WTC11 (cell line): Measurements from ENCODE around the gene SLC44A5. TPM values are rescaled to one million over a fixed set of nuclear protein-coding genes. Genes with fewer than 3 reads are reported as not detected.

ENCODE experiments used
- ATAC-seq: fragments of 200-7000 bp; cut with Tn5 transposase; 2 replicates; pipeline ENCODE4 v1.10.0; 2021; ENCODE audit warnings: mild to moderate bottlenecking, moderate library complexity
- CTCF ChIA-PET: fragments of 300-600 bp; sonication (Branson Sonifier 250); formaldehyde crosslinking; loops from one replicate; lab custom pipeline; 2021; ENCODE audit warnings: antibody characterized with exemption; lab: Charles Lee
- POLR2A ChIA-PET: fragments of 350-600 bp; sonication (Branson Sonifier 250); formaldehyde crosslinking; loops from one replicate; lab custom pipeline; 2021; ENCODE audit warnings: antibody characterized with exemption; lab: Charles Lee
- DNase-seq: peaks from one replicate; pipeline ENCODE4 v3.0.0; 2021; ENCODE audit warnings: low spot score
- H3K27ac Mint-ChIP-seq: 2 replicates; pipeline ENCODE4 v1.8.0; 2021; ENCODE audit warnings: mixed read lengths
- H3K27me3 Mint-ChIP-seq: 2 replicates; pipeline ENCODE4 v1.8.0; 2021; ENCODE audit warnings: low read depth, mild to moderate bottlenecking, moderate library complexity, mixed read lengths
- H3K36me3 Mint-ChIP-seq: 2 replicates; pipeline ENCODE4 v1.8.0; 2021; ENCODE audit warnings: mixed read lengths
- H3K4me1 Mint-ChIP-seq: 2 replicates; pipeline ENCODE4 v1.8.0; 2022; ENCODE audit warnings: mixed read lengths
- H3K4me3 Mint-ChIP-seq: 2 replicates; pipeline ENCODE4 v1.8.0; 2021; ENCODE audit warnings: mild to moderate bottlenecking, moderate library complexity, mixed read lengths
- H3K9me3 Mint-ChIP-seq: 2 replicates; pipeline ENCODE4 v1.8.0; 2021; ENCODE audit warnings: mixed read lengths
- ARID4B ChIP-seq: sonication (generic); formaldehyde crosslinking; IDR thresholded peaks from 2 replicates; pipeline ENCODE4 v1.8.0; 2023; ENCODE audit warnings: missing genetic modification reagents, mild to moderate bottlenecking, borderline replicate concordance
- CREB1 ChIP-seq: sonication (generic); formaldehyde crosslinking; IDR thresholded peaks from 2 replicates; pipeline ENCODE4 v1.8.0; 2023; ENCODE audit warnings: mild to moderate bottlenecking, missing genetic modification reagents
- CREM ChIP-seq: sonication (generic); formaldehyde crosslinking; IDR thresholded peaks from 2 replicates; pipeline ENCODE4 v1.8.1; 2022; ENCODE audit warnings: mild to moderate bottlenecking, missing genetic modification reagents, moderate library complexity
- CTCF ChIP-seq: fragments of 200-600 bp; IDR thresholded peaks from 2 replicates; pipeline ENCODE4 v1.8.0; 2022; ENCODE audit warnings: antibody characterized with exemption
- ETV6 ChIP-seq: sonication (generic); formaldehyde crosslinking; IDR thresholded peaks from 2 replicates; pipeline ENCODE4 v1.8.1; 2022; ENCODE audit warnings: mild to moderate bottlenecking, missing genetic modification reagents
- FOXJ3 ChIP-seq: sonication (generic); formaldehyde crosslinking; IDR thresholded peaks from 2 replicates; pipeline ENCODE4 v1.9.0; 2021; ENCODE audit warnings: missing genetic modification reagents, mild to moderate bottlenecking, borderline replicate concordance
- FOXP1 ChIP-seq: sonication (generic); formaldehyde crosslinking; IDR thresholded peaks from 2 replicates; pipeline ENCODE4 v1.8.0; 2022; ENCODE audit warnings: missing genetic modification reagents, mild to moderate bottlenecking, moderate library complexity, borderline replicate concordance
- GTF2I ChIP-seq: fragments of 250-450 bp; sonication (Bioruptor Pico); conservative IDR thresholded peaks from 2 replicates; pipeline ENCODE4 v1.4.0; 2021; ENCODE audit warnings: mild to moderate bottlenecking
- IRF1 ChIP-seq: sonication (generic); formaldehyde crosslinking; IDR thresholded peaks from 2 replicates; pipeline ENCODE4 v1.8.0; 2023; ENCODE audit warnings: missing genetic modification reagents
- MAX ChIP-seq: sonication (generic); formaldehyde crosslinking; IDR thresholded peaks from 2 replicates; pipeline ENCODE4 v1.8.0; 2022; ENCODE audit warnings: mild to moderate bottlenecking, missing genetic modification reagents
- MXD4 ChIP-seq: fragments of 250-450 bp; sonication (Bioruptor Pico); IDR thresholded peaks from 2 replicates; pipeline ENCODE4 v1.8.0; 2021; ENCODE audit warnings: mild to moderate bottlenecking, moderate library complexity, borderline replicate concordance
- NFATC4 ChIP-seq: fragments of 250-450 bp; sonication (Bioruptor Pico); IDR thresholded peaks from 2 replicates; pipeline ENCODE4 v1.9.0; 2021; ENCODE audit warnings: mild to moderate bottlenecking
- NFE2L1 ChIP-seq: sonication (generic); formaldehyde crosslinking; IDR thresholded peaks from 2 replicates; pipeline ENCODE4 v1.8.1; 2023; ENCODE audit warnings: missing genetic modification reagents
- NR1H2 ChIP-seq: sonication (generic); formaldehyde crosslinking; IDR thresholded peaks from 2 replicates; pipeline ENCODE4 v1.9.0; 2021; ENCODE audit warnings: mild to moderate bottlenecking, moderate library complexity, missing genetic modification reagents
- RORB ChIP-seq: fragments of 250-450 bp; sonication (Bioruptor Pico); IDR thresholded peaks from 2 replicates; pipeline ENCODE4 v1.9.0; 2021; ENCODE audit warnings: mild to moderate bottlenecking
- SMAD4 ChIP-seq: sonication (generic); formaldehyde crosslinking; IDR thresholded peaks from 2 replicates; pipeline ENCODE4 v1.8.0; 2022; ENCODE audit warnings: mild to moderate bottlenecking, missing genetic modification reagents
- SP1 ChIP-seq: sonication (generic); formaldehyde crosslinking; conservative IDR thresholded peaks from 2 replicates; pipeline ENCODE4 v1.8.1; 2022; ENCODE audit warnings: missing genetic modification reagents
- USF1 ChIP-seq: sonication (generic); formaldehyde crosslinking; IDR thresholded peaks from 2 replicates; pipeline ENCODE4 v1.8.0; 2022; ENCODE audit warnings: mild to moderate bottlenecking, missing genetic modification reagents
- ZBTB21 ChIP-seq: sonication (generic); formaldehyde crosslinking; IDR thresholded peaks from 2 replicates; pipeline ENCODE4 v1.8.1; 2023; ENCODE audit warnings: mild to moderate bottlenecking, missing genetic modification reagents, borderline replicate concordance
- ZNF121 ChIP-seq: sonication (generic); formaldehyde crosslinking; IDR thresholded peaks from 2 replicates; pipeline ENCODE4 v1.8.0; 2023; ENCODE audit warnings: missing genetic modification reagents
- ZNF138 ChIP-seq: sonication (generic); formaldehyde crosslinking; conservative IDR thresholded peaks from 2 replicates; pipeline ENCODE4 v1.8.1; 2022; ENCODE audit warnings: mild to moderate bottlenecking, moderate library complexity, missing genetic modification reagents
- ZNF219 ChIP-seq: sonication (generic); formaldehyde crosslinking; IDR thresholded peaks from 2 replicates; pipeline ENCODE4 v1.8.0; 2023; ENCODE audit warnings: missing genetic modification reagents, mild to moderate bottlenecking, borderline replicate concordance
- ZNF317 ChIP-seq: sonication (generic); formaldehyde crosslinking; IDR thresholded peaks from 2 replicates; pipeline ENCODE4 v1.8.1; 2023; ENCODE audit warnings: low read depth, mild to moderate bottlenecking, moderate library complexity, missing genetic modification reagents, borderline replicate concordance
- total RNA-seq: library from RNA; stranded (reverse); gene quantifications from 3 replicates; pipeline ENCODE4 v1.2.3, GENCODE V29; 2021

The SLC44A5 gene
- total RNA-seq, 1 experiment from 2014 or later = 1.8 TPM

- Mint-ChIP-seq H3K4me3 (no peak overlapping the region), H3K27ac (no peak overlapping the region), H3K4me1 (peaks cover 24% of the 10 kb centered on the region), H3K36me3 (no peaks in the 10 kb centered on the region), H3K27me3 (no peaks in the 10 kb centered on the region; the same call in 1 of the 2 replicates), H3K9me3 (no peaks in the 10 kb centered on the region)
- POLR2A ChIA-PET = interaction anchor here (1.7 kb wide), 1 partner anchor 15 kb away, joined by 4 read pairs; no protein-coding TSS in a partner anchor
- CTCF ChIA-PET = interaction anchor here (1.1 to 2.4 kb wide), 5 partner anchors 13 to 397 kb away, joined by 4 to 23 read pairs (median 6); no protein-coding TSS in a partner anchor
- TF ChIP-seq IRF1 (CRISPR knock-in tag) = no peak
- TF ChIP-seq MXD4 (CRISPR knock-in tag) = no peak
- no peak for TF ChIP-seq USF1
- TF ChIP-seq SP1 (CRISPR knock-in tag) = no peak
- no peak for TF ChIP-seq ZNF317 (CRISPR knock-in tag)
- TF ChIP-seq ARID4B (CRISPR knock-in tag) = no peak
- TF ChIP-seq ZNF219 (CRISPR knock-in tag) = no peak
- no peak for TF ChIP-seq ETV6
- no peak for TF ChIP-seq GTF2I (CRISPR knock-in tag)
- no peak for TF ChIP-seq CREB1
- TF ChIP-seq FOXP1 (CRISPR knock-in tag) = no peak
- no peak for TF ChIP-seq MAX (CRISPR knock-in tag)
- TF ChIP-seq ZBTB21 (CRISPR knock-in tag) = no peak
- no peak for TF ChIP-seq NR1H2 (CRISPR knock-in tag)
- no peak for TF ChIP-seq FOXJ3
- DNase-seq (peak; percentile 25), ATAC-seq (peak; percentile 93)
Observed at GRCh38 chr1:75630004-75630594, 19.2 kb upstream of the SLC44A5 start.

- ChIA-PET POLR2A (no interaction called here), CTCF (no interaction called here)
- ATAC-seq (no peak), DNase-seq (no peak)
- TF ChIP-seq CTCF (no peak), ZNF121 (CRISPR knock-in tag) (no peak), ZNF138 (no peak), FOXP1 (CRISPR knock-in tag) (no peak), CREM (CRISPR knock-in tag) (no peak), NFE2L1 (CRISPR knock-in tag) (no peak), SMAD4 (CRISPR knock-in tag) (no peak), ETV6 (no peak), RORB (CRISPR knock-in tag) (no peak), NFATC4 (CRISPR knock-in tag) (no peak)
- Mint-ChIP-seq H3K27me3 (no peaks in the 10 kb centered on the region; the same call in 1 of the 2 replicates), H3K36me3 (no peaks in the 10 kb centered on the region), H3K27ac (no peak overlapping the region), H3K4me1 (peaks cover 19% of the 10 kb centered on the region), H3K4me3 (no peak overlapping the region), H3K9me3 (no peaks in the 10 kb centered on the region)
Observed at GRCh38 chr1:75625795-75626194, 14.9 kb upstream of the SLC44A5 start.
